ENCODE data around the gene SLC16A14.

Gene SLC16A14

DNA sequence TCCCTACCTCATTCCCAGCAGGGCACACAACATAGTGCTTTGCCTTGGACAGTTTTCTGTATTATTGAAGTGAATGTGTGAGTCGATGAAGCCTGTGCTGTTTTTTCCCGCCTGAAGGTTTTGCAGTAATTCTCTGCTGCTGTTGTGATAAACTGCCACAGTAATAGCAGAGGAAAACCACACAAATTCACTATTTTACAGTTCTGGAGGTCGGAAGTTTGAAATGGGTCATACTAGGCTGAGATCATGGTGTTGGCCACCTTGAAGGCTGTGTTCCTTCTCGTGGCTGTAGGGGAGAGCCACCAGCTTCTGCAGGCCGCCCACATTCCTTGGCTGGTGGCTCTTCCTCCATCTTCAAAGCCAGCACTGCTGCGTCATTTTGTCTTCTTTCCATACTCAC, 678 bp upstream of the SLC16A14 start:
- no peak overlapping the region for H3K4me3 ChIP-seq (ENCODE audit: low read depth in 1 of 2, low read length in 1 of 2)
- no peaks in the 10 kb centered on the region for H3K27me3 ChIP-seq
- TF ChIP-seq, protein P1, sequence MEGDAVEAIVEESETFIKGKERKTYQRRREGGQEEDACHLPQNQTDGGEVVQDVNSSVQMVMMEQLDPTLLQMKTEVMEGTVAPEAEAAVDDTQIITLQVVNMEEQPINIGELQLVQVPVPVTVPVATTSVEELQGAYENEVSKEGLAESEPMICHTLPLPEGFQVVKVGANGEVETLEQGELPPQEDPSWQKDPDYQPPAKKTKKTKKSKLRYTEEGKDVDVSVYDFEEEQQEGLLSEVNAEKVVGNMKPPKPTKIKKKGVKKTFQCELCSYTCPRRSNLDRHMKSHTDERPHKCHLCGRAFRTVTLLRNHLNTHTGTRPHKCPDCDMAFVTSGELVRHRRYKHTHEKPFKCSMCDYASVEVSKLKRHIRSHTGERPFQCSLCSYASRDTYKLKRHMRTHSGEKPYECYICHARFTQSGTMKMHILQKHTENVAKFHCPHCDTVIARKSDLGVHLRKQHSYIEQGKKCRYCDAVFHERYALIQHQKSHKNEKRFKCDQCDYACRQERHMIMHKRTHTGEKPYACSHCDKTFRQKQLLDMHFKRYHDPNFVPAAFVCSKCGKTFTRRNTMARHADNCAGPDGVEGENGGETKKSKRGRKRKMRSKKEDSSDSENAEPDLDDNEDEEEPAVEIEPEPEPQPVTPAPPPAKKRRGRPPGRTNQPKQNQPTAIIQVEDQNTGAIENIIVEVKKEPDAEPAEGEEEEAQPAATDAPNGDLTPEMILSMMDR (IDR thresholded peaks at IDR 0.05), result no peak
- no peaks in the 10 kb centered on the region for H3K9me3 ChIP-seq
- peaks cover 24 to 25% of the 10 kb centered on the region in 2 experiments for H3K4me1 ChIP-seq (ENCODE audit: control insufficient read depth in 1 of 2, insufficient read depth in 1 of 2, low read depth in 1 of 2, low read length in 1 of 2)
- H3K27ac ChIP-seq, result no peak overlapping the region
- H3K36me3 ChIP-seq, result peaks cover 4% of the 10 kb centered on the region

DNA sequence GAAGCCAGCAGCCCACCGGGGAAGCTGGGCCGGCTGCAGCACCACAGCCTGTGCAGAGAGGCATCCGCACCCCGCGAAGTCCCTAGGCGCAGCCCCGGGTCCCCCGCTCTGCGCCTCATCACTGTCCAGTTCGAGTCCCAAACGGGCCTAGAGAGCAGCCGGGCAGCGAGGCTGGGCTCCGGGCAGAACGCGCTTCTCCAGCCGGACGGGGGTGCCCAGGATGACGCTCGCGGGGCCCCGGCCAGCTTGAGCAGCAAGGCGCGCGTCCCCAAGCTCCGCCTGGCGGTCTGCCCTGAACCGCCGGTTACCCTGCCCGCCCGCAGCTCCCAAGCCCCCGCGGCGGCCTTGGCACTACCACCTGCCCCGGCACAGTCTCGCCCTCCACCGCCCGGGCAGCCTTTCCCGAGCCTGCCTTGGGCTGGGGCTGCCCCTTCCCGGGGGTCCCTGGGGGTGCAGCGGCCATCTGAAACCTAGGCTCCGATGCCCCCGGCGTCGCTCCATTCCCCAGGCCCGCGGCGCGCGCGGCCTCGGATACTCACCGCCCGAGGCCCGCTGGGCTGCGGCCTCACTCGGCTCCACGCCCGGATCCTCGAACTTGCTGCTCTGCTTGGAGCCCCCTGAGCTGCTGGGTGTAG, 591 bp downstream of the SLC16A14 start:
- H3K27ac ChIP-seq, result peak overlapping the region; percentile 64
- TF ChIP-seq, protein P1 (IDR thresholded peaks at IDR 0.05), result no peak
- no peaks in the 10 kb centered on the region for H3K9me3 ChIP-seq
- H3K4me3 ChIP-seq (ENCODE audit: low read depth in 1 of 2, low read length in 1 of 2), result peak overlapping the region; percentile 59 to 86
- no peaks in the 10 kb centered on the region for H3K27me3 ChIP-seq
- H3K36me3 ChIP-seq, result peaks cover 7% of the 10 kb centered on the region
- peaks cover 24 to 25% of the 10 kb centered on the region in 2 experiments for H3K4me1 ChIP-seq (ENCODE audit: control insufficient read depth in 1 of 2, insufficient read depth in 1 of 2, low read depth in 1 of 2, low read length in 1 of 2)

DNA sequence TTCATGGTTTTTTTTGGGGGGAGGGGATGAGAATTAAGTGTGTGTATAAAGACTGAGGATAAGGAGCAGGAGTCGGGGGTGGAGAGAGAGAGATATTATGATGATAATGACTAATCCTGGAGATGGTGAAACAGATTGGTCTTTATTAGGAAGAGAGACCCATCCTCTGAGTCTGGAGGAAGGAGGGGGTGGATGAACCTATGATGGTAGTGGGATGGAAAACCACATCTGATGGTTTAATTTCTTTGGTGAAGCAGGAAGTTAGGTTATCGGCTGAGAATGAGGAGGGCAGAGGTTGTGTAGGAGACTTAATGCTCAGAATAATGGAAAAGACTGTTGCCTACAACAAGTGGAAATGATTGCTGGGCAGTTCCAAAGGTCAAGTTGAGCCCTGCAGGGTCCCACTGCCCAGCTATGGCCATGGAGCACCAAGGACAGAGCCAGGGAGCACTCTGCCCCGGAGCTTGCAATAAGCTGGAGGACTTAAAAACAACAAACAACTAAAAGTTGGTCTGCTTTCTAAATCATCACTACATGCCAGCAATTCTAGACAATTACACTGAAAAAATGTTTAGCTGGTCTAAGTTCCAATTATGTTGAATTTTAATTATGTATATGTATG, 7.9 kb downstream of the SLC16A14 start:
- H3K36me3 ChIP-seq, result peaks cover 25% of the 10 kb centered on the region
- no peaks in the 10 kb centered on the region for H3K9me3 ChIP-seq
- no peaks in the 10 kb centered on the region for H3K4me1 ChIP-seq (ENCODE audit: control insufficient read depth in 1 of 2, insufficient read depth in 1 of 2, low read depth in 1 of 2, low read length in 1 of 2)
- H3K27ac ChIP-seq, result no peak overlapping the region
- no peak overlapping the region for H3K4me3 ChIP-seq (ENCODE audit: low read depth in 1 of 2, low read length in 1 of 2)
- TF ChIP-seq, protein P1 (IDR thresholded peaks at IDR 0.05), result no peak
- no peaks in the 10 kb centered on the region for H3K27me3 ChIP-seq

DNA sequence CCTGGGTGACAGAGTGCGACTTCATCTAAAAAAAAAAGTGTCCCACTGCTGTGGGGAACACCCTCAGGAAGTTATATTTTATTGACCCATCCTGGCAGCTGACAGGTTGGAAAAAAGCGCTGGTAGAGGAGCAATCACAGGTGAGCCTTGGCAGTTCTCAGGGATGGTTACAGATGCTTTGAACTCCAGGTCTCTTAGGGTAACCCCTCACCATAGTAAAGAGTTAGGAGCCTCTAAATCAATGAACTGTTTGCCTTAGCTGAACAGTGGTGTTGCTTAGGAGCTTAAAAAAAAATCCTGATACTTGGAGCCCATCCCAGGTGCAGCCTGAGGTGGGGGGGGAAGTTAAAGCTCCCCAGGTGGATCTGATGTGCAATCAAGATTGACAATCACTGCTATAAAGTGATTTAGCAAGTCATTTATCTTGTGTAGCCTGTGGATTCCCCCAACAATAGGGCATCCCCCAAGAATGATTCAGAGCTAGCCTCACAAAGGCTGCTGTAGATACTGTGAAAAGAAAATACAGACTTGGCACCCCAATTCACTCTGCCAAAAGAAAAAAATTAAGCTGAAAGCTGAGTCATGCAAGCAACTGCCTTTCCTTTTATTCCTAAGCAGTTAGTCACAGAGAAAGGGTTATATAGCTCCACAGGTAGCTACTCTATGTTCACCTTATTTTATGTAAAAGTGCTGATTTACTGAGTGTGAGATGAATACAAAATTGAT, 14.8 kb downstream of the SLC16A14 start:
- TF ChIP-seq, protein P1 (IDR thresholded peaks at IDR 0.05), result no peak
- Histone ChIP-seq H3K27ac (no peak overlapping the region), H3K9me3 (no peaks in the 10 kb centered on the region), H3K36me3 (peaks cover 28% of the 10 kb centered on the region), H3K4me1 (ENCODE audit: control insufficient read depth in 1 of 2, insufficient read depth in 1 of 2, low read depth in 1 of 2, low read length in 1 of 2) (no peaks in the 10 kb centered on the region), H3K4me3 (ENCODE audit: low read depth in 1 of 2, low read length in 1 of 2) (no peak overlapping the region), H3K27me3 (no peaks in the 10 kb centered on the region)

DNA sequence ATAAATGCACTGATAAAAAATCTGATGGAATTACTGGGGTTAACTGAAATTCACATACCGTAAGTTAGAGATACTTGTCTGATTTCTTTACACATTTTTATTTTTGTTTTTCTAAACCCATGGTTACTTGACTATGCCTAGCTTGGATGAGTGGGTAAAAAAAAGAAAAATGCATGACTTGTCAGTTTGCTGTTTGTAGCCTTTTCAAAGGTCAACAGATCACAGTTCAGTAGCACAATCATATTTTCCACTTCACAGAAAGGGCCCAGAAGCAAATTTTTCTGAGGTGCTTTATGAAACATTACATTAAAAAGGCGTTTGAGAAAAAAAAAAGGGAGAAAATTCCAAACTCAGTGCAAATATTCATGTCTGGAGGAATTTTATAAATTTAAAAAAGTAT, 16.4 kb downstream of the SLC16A14 start:
- Histone ChIP-seq H3K27ac (no peak overlapping the region), H3K4me1 (ENCODE audit: control insufficient read depth in 1 of 2, insufficient read depth in 1 of 2, low read depth in 1 of 2, low read length in 1 of 2) (no peaks in the 10 kb centered on the region), H3K4me3 (ENCODE audit: low read depth in 1 of 2, low read length in 1 of 2) (no peak overlapping the region), H3K36me3 (peaks cover 24% of the 10 kb centered on the region), H3K27me3 (no peaks in the 10 kb centered on the region), H3K9me3 (no peaks in the 10 kb centered on the region)
- TF ChIP-seq, protein P1 (IDR thresholded peaks at IDR 0.05), result no peak
